Upper lobe of left lung (tissue), 6 donors: ENCODE results near the gene HIBADH. TPM values are rescaled to one million over a fixed set of nuclear protein-coding genes. Genes with fewer than 3 reads are reported as not detected.

Experiments used
- ATAC-seq, 2 donors: fragments of 200-7000 bp; cut with Tn5 transposase; one replicate each; pipeline ENCODE4 v1.9.1; 2022; ENCODE audit warnings: mild to moderate bottlenecking in 2 of 2, moderate library complexity in 2 of 2; ENCODE audit not compliant: low FRiP score in 2 of 2
- DNase-seq, 2 donors: peaks; one replicate each; pipeline ENCODE4 v3.0.0-alpha.2; 2019 to 2020
- H3K27ac ChIP-seq, 4 donors: fragments of 200-600 bp; sonication (generic); one replicate each; pipeline ENCODE4 v1.5.1; 2016 to 2019
- H3K27me3 ChIP-seq, 4 donors: fragments of 200-600 bp; sonication (generic); one replicate each; pipeline ENCODE4 v1.5.1; 2017 to 2019
- H3K36me3 ChIP-seq, 4 donors: fragments of 200-600 bp; sonication (generic); one replicate each; pipeline ENCODE4 v1.5.1; 2016 to 2019
- H3K4me1 ChIP-seq, 4 donors: fragments of 200-600 bp; sonication (generic); one replicate each; pipeline ENCODE4 v1.5.1; 2018 to 2019
- H3K4me3 ChIP-seq, 4 donors: fragments of 200-600 bp; sonication (generic); one replicate each; pipeline ENCODE4 v1.5.1; 2017 to 2019; ENCODE audit warnings: mild to moderate bottlenecking in 2 of 4, moderate library complexity in 1 of 4
- H3K9me3 ChIP-seq, 4 donors: fragments of 200-600 bp; sonication (generic); one replicate each; pipeline ENCODE4 v1.5.1; 2018 to 2019
- EP300 ChIP-seq, 4 donors: sonication (generic); formaldehyde crosslinking; IDR thresholded peaks; one replicate each; pipeline ENCODE4 v1.5.1; 2017; ENCODE audit warnings: antibody characterized with exemption in 4 of 4, control low read depth in 2 of 4
- POLR2A ChIP-seq, 4 donors: fragments of 450-650 bp; IDR thresholded peaks; one replicate each; pipeline ENCODE4 v1.5.1; 2016 to 2017; ENCODE audit warnings: antibody characterized with exemption in 4 of 4, mild to moderate bottlenecking in 2 of 4
- POLR2AphosphoS5 ChIP-seq, 2 donors: sonication (generic); formaldehyde crosslinking; IDR thresholded peaks; one replicate each; pipeline ENCODE4 v1.5.1; 2017; ENCODE audit warnings: antibody characterized with exemption in 2 of 2
- WGBS, 2 donors: methylation state at CpG; one replicate each; pipeline ENCODE4 v1.1.5; 2017 to 2018; 5-methylcytosine and 5-hydroxymethylcytosine counted together
- total RNA-seq, 6 donors: library from RNA; depleted of rRNA in 4 of 6; stranded (reverse); fragments of >200 nt in 4 of 6; gene quantifications; one replicate each; pipeline versions ENCODE4 v1.1.0 to v1.2.1, GENCODE V29; 2016 to 2021
- TF ChIP-seq, protein P1 (sequence below), 6 experiments: fragments of 450-650 bp in 4 of 6; fragments of 200-600 bp in 2 of 6; sonication (generic) in 2 of 6; IDR thresholded peaks; one replicate each; pipeline ENCODE4 v1.5.1; 2016 to 2019; ENCODE audit warnings: antibody characterized with exemption in 6 of 6
- donor health status: DM: no; HTN: no; CAD: no; lungs with moderate emphysema.
- donor health status: DM: no; HTN: yes; CAD: no; lungs with severe emphysema.

The HIBADH gene
- total RNA-seq, 6 donors from 2014 or later: 7.4 to 26.1 (median 21.8) TPM

DNA sequence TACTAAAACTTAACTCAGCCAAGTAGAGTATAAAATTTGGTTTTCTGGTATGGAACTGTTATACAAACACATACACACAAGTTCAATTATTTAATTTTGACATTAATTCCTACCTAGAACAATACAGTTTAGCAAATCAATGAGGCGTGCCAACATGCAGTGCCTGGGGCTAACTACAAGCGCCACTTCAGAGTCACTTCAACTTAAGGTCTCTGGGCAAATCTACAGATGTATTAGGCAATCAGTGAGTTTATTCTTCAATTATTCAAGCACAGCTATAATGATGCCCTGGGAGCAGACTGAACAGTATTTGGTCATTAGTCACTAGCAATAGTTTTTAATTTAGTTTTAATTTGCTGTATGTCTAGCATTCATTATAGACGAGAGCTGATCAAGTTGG lies 51.6 kb downstream of the HIBADH start:
- TF ChIP-seq POLR2AphosphoS5 (IDR thresholded peaks at IDR 0.05) (no peak), EP300 (IDR thresholded peaks at IDR 0.05) (no peak)
- TF ChIP-seq, protein P1, sequence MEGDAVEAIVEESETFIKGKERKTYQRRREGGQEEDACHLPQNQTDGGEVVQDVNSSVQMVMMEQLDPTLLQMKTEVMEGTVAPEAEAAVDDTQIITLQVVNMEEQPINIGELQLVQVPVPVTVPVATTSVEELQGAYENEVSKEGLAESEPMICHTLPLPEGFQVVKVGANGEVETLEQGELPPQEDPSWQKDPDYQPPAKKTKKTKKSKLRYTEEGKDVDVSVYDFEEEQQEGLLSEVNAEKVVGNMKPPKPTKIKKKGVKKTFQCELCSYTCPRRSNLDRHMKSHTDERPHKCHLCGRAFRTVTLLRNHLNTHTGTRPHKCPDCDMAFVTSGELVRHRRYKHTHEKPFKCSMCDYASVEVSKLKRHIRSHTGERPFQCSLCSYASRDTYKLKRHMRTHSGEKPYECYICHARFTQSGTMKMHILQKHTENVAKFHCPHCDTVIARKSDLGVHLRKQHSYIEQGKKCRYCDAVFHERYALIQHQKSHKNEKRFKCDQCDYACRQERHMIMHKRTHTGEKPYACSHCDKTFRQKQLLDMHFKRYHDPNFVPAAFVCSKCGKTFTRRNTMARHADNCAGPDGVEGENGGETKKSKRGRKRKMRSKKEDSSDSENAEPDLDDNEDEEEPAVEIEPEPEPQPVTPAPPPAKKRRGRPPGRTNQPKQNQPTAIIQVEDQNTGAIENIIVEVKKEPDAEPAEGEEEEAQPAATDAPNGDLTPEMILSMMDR (IDR thresholded peaks at IDR 0.05): no peak
- Histone ChIP-seq H3K9me3 (no peaks in the 10 kb centered on the region), H3K27ac (no peak overlapping the region), H3K4me3 (no peak overlapping the region), H3K27me3 (no peaks in the 10 kb centered on the region), H3K4me1 (peaks cover 0 to 9% (median 2%) of the 10 kb centered on the region in 4 donors), H3K36me3 (peaks cover 0 to 3% (median 0%) of the 10 kb centered on the region in 4 donors)
- ATAC-seq (peak; percentile 31 to 79), DNase-seq (peak in 1 of 2 donors; percentile 57)
- WGBS, 2 donors: 66 to 78% methylated on average over 3 of the region's 3 CpGs

- Histone ChIP-seq H3K27ac (no peak overlapping the region), H3K4me1 (peaks cover 0 to 10% (median 2%) of the 10 kb centered on the region in 4 donors), H3K9me3 (no peaks in the 10 kb centered on the region), H3K36me3 (no peaks in the 10 kb centered on the region), H3K4me3 (no peak overlapping the region), H3K27me3 (no peaks in the 10 kb centered on the region)
- no peak for ATAC-seq
- WGBS, 2 donors: 86 to 88% methylated on average over 1 of the region's 1 CpG
- DNase-seq: no peak
- TF ChIP-seq POLR2A (IDR thresholded peaks at IDR 0.05) (no peak), POLR2AphosphoS5 (IDR thresholded peaks at IDR 0.05) (no peak), EP300 (IDR thresholded peaks at IDR 0.05) (no peak)
- TF ChIP-seq, protein P1 (IDR thresholded peaks at IDR 0.05): no peak
Observed at GRCh38 chr7:27608776-27609495, 53.7 kb downstream of the HIBADH start.

DNA sequence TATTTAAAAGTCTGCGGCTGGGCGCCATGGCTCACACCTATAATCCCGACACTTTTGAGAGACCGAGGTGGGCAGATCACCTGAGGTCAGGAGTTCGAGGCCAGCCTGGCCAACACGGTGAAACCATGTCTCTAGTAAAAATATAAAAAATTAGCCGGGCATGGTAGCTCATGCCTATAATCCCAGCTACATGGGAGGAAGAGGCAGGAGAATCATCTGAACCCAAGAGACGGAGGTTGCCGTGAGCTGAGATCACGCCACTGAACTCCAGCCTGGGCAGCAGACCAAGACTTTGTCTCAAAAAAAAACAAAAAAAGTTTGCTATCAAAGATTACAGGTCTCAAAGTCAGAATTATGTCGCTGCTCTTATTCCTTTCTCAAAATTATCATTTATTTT lies 55.5 kb downstream of the HIBADH start:
- Histone ChIP-seq H3K4me3 (no peak overlapping the region), H3K36me3 (no peaks in the 10 kb centered on the region), H3K27ac (no peak overlapping the region), H3K27me3 (no peaks in the 10 kb centered on the region), H3K9me3 (no peaks in the 10 kb centered on the region), H3K4me1 (peaks cover 0 to 10% (median 2%) of the 10 kb centered on the region in 4 donors)
- WGBS, 2 donors: 95 to 97% methylated on average over 11 of the region's 11 CpGs
- TF ChIP-seq EP300 (IDR thresholded peaks at IDR 0.05) (no peak), POLR2A (IDR thresholded peaks at IDR 0.05) (no peak), POLR2AphosphoS5 (IDR thresholded peaks at IDR 0.05) (no peak)
- TF ChIP-seq, protein P1 (IDR thresholded peaks at IDR 0.05): no peak
- ATAC-seq: no peak
- DNase-seq: no peak

- Histone ChIP-seq H3K27me3 (no peaks in the 10 kb centered on the region), H3K4me1 (peaks cover 0 to 10% (median 2%) of the 10 kb centered on the region in 4 donors), H3K27ac (no peak overlapping the region), H3K36me3 (no peaks in the 10 kb centered on the region), H3K9me3 (no peaks in the 10 kb centered on the region), H3K4me3 (no peak overlapping the region)
- WGBS, 2 donors: 66 to 67% methylated on average over 4 of the region's 4 CpGs
- ATAC-seq (no peak), DNase-seq (no peak)
- TF ChIP-seq EP300 (IDR thresholded peaks at IDR 0.05): no peak
- TF ChIP-seq POLR2A (IDR thresholded peaks at IDR 0.05): no peak
Observed at GRCh38 chr7:27606270-27607209, 56.1 kb downstream of the HIBADH start.

DNA sequence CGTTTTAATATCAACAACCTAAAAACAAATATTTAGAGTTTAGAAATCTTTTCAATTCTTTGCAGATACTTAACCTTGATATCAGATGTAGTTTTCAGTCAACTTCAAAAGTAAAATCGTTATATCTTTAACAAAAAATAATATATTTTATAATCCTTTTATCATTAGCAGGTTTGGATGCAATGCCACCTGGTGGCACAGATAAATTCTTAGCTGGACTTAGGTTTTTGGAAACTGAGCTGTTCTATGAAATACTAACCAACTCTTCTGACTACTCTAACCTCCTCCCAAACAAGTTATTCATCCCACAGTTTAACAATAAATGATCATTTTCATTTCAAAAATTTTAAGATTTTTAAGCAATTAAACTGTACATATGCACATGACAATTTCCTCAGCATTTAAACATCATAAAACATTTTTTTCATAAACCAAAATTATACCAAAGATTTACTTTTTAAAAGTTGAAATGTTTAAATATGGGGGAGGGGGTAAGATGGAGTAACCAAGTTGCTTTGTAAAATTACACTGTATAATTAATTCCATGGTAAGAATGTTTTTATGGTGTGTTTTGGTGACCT lies 56.9 kb downstream of the HIBADH start:
- Histone ChIP-seq H3K27ac (no peak overlapping the region), H3K27me3 (no peaks in the 10 kb centered on the region), H3K4me3 (peak overlapping the region in 1 of 4 donors; percentile 7), H3K4me1 (peaks cover 0 to 7% (median 2%) of the 10 kb centered on the region in 4 donors), H3K9me3 (no peaks in the 10 kb centered on the region), H3K36me3 (no peaks in the 10 kb centered on the region)
- WGBS, 2 donors: 23 to 35% methylated on average over 2 of the region's 2 CpGs
- no peak for TF ChIP-seq POLR2A (IDR thresholded peaks at IDR 0.05)
- TF ChIP-seq, protein P1 (IDR thresholded peaks at IDR 0.05): no peak
- no peak for TF ChIP-seq POLR2AphosphoS5 (IDR thresholded peaks at IDR 0.05)
- no peak for TF ChIP-seq EP300 (IDR thresholded peaks at IDR 0.05)
- ATAC-seq (no peak), DNase-seq (no peak)
